GM12891 (cell line): ENCODE data around the gene ASPHD2.

Experiments used
- PAX5 ChIP-seq: IDR thresholded peaks from 2 replicates; pipeline ENCODE4 v1.6.1; 2011; ENCODE audit warnings: low read length, moderate library complexity, mild to moderate bottlenecking; ENCODE audit not compliant: insufficient read depth, severe bottlenecking
- POLR2A ChIP-seq: IDR thresholded peaks from 2 replicates; pipeline ENCODE4 v1.6.1; 2011; ENCODE audit warnings: low read depth, low read length, control low read depth
- POLR2AphosphoS5 ChIP-seq: IDR thresholded peaks from 2 replicates; pipeline ENCODE4 v1.6.1; 2011; ENCODE audit warnings: low read depth, low read length, control low read depth
- POU2F2 ChIP-seq: IDR thresholded peaks from 2 replicates; pipeline ENCODE4 v1.6.1; 2011; ENCODE audit warnings: low read depth, mild to moderate bottlenecking, control low read depth, low read length, moderate library complexity
- SPI1 ChIP-seq: IDR thresholded peaks from 2 replicates; pipeline ENCODE4 v1.6.1; 2011; ENCODE audit warnings: low read depth, low read length, control low read depth
- TAF1 ChIP-seq: IDR thresholded peaks from 2 replicates; pipeline ENCODE4 v1.6.1; 2011; ENCODE audit warnings: low read depth, low read length, control low read depth

- TF ChIP-seq TAF1 (no peak), POLR2A (no peak), POLR2AphosphoS5 (no peak), SPI1 (no peak), POU2F2 (no peak), PAX5 (no peak)
These were observed 15.0 kb downstream of the ASPHD2 start for GRCh38 chr22:26443901-26444690.
